NK-92 treated with Interleukin-12 subunit alpha and Interleukin-12 subunit beta, amount 100 ng/mL, for 24 hours (cell line): ENCODE measurements around the gene TTC33.
"Not testable (repeated sequence)": the region's sequence is repeated elsewhere in the genome, so short reads cannot be mapped to it uniquely, and the experiment has no call there.

ENCODE experiments used
- DNase-seq: peaks from one replicate; lab custom pipeline; 2025; lab: John Stamatoyannopoulos, UW

The TTC33 gene

DNA sequence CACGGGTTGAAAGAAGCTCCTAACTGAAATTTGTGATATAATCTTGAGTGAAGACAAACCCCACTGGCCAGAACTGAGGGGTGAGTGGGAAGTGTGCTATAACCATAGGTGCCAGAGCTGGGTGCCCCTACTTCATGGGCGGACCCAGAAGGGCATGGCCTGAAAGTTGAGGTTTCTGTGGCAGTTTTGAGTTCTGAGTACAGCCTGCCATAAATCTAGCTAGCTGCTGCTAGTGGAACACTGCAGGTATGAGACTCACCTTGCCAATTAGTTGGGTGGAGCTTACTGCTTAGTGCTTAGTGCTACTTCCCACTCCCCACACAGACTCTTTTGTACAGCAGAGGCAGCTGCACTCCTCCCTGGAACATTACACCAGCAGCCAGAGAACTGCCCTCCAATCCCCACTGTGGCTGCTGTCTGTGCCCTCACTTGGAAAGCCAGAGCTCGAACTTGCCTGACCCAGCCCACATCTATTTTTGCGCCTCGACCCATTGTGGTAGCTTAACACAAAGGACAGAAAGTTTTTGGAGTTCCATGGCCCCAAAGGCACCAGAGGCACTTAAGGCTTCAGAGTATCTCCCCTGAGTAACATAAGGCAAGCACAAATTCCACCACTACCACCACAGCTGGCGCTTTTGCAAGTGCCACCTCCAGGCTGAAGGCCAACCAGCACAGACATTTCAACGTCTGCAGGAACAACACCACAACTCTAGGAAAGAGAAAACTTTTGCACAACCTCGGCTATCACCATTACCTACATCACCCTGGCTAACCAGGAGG, 103.1 kb downstream of the TTC33 start:
- peak; percentile 26 for DNase-seq

DNA sequence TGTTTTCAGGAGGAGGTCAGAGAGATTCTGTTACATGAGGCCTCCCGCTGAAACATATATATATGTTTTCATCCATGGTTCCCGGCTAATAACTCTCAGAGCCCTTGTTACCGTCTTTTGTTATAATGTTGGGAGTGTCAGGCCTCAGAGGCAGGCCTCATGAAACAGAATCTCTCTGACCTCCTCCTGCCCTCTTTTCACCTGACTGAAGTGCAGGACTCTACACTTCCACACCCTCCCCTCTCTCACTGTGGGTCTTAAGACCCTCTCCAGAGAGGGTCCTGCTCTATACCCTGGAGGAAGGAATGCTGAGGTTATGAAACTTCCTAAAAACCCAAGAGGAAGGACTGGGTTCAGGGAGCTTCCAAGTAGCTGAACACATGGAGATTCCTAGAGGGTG, 104.6 kb downstream of the TTC33 start:
- no peak for DNase-seq

DNA sequence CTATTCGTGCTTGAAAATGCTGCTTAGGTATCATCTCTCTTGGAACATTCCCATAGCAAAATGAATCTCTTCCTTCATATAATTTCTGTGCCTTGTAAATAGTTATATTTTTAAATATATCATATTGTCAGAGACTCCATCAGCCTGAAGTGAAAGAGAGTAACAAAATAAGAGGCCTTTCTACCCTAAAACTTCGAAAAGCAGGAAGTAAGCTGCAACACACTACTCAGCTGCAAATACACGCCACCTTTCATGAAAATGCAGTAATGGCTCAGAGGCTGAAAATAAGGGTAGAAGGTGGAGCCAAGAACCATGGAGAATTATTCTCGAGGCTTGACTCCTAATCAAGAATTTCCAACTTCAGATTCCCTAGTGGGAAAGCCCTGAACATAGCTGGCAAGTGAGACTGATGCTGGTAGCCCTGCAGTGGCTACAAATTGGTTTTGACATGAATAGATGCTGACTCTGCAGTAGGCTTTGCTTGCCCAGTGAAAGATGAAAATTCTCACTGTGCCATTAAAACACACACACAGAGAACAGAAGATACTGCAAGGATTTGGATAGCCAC, 106.2 kb downstream of the TTC33 start:
- DNase-seq = no peak

DNA sequence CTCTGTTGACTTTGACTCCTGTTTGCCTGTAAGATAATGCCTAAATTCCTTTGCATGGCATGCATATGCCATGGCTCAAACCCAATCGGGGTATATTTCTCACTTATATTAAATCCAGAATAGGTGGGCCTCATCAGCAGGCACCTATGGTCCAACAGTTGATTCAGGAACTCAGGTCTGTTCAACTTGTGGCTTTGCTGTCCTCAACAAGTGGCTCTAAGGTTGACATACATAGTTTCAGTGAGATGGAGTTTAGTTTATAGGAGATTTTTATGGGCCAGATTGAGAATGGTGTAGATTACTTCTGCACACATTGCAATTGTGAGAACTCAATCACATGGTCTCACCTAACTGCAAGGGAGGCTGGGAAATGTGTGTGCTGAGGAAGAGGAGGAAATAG, 107.6 kb downstream of the TTC33 start:
- DNase-seq = no peak

DNA sequence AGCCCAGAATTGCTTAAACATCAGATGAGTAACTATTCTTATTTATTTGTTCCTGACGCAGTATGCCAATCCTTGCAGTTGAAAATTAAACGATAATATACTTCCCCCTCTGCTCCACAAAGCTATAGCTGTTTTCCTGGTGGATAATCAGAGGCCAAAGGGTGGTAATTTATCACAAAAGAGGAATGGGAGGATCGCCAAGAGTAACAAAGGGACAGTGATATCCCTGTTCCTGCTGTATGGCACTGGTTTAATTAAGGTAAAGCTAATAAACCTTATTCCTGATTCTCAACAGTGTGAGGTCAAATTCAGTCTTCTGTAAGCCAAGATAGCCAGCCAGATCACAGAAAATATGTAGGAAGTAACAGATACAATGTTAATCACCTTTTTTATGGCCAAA, 109.5 kb downstream of the TTC33 start:
- DNase-seq = no peak

- not testable (repeated sequence) for DNase-seq
Measured at GRCh38 chr5:40639531-40639930, 116.2 kb downstream of the TTC33 start.

DNA sequence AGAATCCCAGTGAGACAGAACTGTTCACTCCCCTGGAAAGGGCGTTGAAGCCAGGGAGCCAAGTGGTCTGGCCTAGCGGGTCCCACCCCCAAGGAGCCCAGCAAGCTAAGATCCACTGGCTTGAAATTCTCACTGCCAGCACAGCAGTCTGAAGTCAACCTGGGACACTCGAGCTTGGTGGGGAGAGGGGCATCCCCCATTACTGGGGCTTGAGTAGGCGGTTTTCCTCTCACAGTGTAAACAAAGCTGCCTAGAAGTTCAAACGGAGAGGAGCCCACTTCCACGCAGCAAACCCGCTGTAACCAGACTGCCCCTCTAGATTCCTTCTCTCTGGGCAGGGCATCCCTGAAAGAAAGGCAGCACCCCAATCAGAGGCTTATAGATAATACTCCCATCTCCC, 121.2 kb downstream of the TTC33 start:
- no peak for DNase-seq

DNA sequence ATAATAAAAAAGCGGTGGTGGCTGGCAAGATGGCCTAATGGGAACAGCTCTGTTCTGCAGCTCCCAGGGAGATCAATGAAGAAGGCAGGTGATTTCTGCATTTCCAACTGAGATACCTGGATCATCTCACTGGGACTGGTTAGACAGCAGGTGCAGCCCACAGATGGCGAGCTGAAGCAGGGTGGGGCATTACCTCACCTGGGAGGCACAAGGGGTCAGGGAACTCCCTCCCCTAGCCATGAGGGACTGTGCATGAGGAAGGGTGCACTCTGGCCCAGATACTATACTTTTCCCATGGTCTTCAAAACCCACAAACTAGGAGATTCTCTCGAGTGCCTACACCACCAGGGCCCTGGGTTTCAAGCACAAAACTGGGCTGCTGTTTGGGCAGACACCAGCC, 121.6 kb downstream of the TTC33 start:
- DNase-seq = no peak

DNA sequence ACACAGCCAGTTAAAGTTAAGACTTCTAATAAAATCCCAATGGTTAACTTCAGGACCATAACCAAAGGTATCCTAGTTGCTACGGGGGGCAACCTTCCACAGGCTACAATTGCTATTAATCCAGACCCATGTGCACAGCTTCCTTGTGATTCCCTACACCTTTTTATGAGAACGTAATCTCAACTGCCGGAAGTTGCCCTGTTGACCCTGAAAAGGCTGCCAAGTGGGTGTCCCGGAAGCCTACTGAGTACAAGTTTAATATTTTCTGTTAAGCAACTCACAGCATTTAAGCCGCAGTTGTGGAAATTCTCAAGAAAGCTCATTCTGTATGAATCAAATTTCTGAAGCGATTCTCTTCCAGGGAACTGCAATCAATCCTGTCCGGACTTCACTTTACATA, 124.5 kb downstream of the TTC33 start:
- no peak for DNase-seq

DNA sequence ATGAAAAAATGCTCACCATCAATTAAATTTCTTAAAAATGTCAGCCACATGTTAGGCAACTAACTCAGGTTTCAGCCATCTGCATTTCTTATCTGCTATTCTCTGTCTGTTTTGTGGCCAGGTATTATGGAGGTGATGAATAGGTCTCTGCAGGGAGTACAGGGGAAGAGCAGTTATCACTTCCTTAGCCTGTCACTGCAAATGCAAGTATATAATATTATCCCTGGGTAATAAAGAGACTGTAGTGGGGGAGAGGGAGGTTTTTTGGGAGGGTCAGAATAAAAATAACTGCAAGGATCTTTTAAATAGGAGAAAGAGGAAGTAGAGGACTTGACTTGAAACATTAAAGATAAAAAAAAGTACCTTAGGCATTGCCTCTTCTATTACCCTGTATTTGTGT, 125.6 kb downstream of the TTC33 start:
- DNase-seq = no peak

DNA sequence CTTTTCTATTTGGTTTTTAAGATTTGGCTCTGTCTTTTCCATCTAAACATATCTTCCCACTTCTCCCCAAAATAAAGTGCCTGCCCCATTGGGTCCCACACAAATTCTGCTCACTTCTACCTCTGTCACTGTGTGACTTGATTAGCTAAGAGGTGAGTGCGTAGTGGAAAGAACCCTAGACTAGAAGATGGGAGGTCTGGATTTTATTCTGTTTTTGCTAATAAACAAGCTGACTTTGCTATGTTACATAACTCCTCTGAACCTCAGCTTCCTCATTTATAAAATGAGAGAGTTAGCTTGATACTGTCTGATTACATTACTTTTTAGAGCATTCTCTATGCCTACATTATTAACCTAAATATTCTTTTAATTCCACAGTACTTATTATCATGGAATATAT, 127.4 kb downstream of the TTC33 start:
- no peak for DNase-seq

GRCh38 chr5:40627706-40628105, 128.1 kb downstream of the TTC33 start:
- DNase-seq = no peak

- no peak for DNase-seq
Measured at GRCh38 chr5:40626801-40627200, 129.0 kb downstream of the TTC33 start.

- DNase-seq = no peak
Measured at GRCh38 chr5:40623480-40624420, 132.0 kb downstream of the TTC33 start.

DNA sequence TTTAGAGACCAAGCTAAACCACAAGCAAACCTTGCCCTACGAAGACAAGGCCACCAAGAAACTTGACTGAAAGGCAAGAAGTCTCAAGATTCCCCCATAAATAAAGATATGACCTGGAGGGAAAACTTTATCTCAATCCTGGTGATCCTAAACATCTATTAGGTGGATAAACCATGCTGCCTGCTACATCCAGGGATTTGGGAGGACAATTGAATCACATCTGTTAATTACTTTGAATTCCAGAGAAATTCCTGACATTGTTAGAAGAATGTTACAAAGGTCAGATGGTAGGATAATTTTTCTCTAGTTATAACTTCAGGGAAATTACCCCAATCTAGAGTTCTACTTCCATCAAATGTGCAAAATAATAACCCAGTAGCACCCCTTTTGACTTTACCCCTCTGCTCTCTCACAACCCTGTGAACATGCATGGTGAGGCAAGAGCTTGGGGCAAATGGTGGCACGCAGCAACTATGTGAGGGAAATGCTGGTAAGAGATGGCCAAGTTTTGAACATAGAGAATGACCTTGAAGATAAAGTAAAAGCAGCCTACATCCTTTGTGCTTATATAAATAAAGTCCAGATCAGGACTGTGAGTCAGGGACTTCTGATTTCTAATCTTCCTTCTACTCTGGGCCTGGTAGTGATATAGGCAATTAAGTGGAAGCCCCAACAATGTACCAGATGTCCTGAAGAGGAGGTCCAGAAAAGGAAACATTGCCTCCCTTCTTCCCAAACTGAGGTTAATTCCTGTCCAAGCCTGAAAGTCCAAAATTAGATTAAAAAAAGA, 133.1 kb downstream of the TTC33 start:
- DNase-seq = no peak

DNA sequence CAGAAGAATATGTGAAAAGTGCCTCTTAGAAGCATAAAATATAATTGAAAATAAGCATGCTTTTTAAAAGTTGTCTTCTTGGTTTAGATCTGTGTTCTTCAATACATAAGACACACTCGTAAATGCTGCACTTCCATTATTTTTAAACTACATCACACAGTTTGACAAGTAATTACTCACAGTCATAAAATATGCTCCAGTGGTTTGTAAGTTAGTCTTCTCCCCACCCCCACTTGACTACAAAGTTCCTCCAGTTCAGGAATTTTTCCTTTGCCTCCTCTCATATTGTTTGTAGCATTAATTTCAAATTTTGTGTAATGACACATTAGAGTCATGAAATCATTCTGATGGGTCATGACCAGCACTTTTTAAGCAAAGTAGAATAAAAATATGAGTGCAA, 136.3 kb downstream of the TTC33 start:
- DNase-seq = no peak

GRCh38 chr5:40618926-40619325, 136.8 kb downstream of the TTC33 start:
- no peak for DNase-seq

DNA sequence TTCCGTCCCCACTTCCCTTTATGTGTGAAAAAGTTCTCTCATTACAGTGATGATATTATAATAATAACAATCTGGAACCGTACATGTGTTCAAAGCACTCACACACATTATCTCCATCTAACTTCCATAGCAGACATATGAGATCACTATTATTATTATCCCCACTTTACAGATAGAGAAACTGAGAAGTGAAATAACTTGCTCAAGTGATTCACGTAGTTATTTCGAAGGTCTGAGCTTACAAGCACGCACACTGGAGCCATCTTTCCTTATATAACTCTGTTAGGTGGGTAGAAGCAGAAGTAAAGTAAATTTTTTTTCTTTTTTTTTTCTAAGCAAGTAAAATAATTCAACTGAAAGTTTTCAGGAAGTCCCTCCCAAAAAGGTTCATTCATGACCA, 139.0 kb downstream of the TTC33 start:
- no peak for DNase-seq

DNA sequence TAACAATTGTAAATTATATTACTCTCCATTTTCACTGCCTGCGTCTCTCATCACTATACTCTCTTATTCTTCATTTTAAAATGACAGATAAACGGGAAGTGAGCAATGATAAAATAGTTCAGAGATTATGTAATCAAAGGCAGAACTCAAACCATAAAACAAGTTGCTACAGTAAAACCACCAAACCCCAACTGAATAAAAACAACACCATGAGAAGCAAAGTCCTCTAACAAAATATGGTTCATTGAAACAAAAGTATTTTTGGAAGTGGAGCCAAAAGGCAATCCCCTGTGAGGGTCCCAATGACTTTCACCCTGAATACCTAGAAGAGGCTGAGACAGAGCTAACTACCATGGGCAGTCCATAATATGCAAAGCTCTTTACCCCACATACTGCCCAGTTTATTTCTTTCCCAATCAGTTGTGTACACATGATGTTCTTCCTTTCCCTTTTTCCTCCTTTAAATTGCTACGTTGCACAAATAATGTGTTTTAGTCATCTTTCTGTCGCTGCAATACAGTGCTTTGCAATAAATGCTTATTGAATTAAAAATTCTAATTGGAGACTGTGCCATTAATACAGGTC, 140.1 kb downstream of the TTC33 start:
- DNase-seq = no peak

GRCh38 chr5:40614923-40615585, 140.7 kb downstream of the TTC33 start:
- no peak for DNase-seq

DNA sequence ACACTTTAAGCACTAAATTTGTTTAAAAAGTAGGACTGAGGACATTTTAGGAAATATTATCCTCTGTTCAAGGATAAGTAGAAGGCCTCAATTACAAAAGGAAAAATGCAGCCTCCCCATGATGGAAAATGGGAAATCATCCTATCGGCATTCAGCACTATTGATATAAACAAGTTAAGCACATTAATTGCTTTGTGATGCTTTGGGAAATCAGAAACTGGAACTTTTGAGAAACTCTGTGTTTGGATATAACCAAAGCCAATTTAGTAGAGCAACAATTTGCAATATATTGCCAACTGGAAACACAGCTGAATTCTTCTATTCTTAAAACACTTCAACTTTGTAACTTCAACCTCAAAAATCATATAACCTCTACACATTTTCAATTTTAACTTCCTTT, 141.3 kb downstream of the TTC33 start:
- no peak for DNase-seq
